BLaER1 (cell line): ENCODE results near the gene GPALPP1.
"Not testable (repeated sequence)": the region's sequence is repeated elsewhere in the genome, so short reads cannot be mapped to it uniquely, and the experiment has no call there.

Experiments
- H3K27ac ChIP-seq: shearing (Covaris generic); formaldehyde crosslinking; 2 replicates; pipeline ENCODE4 v1.8.1; 2022
- H3K27me3 ChIP-seq: shearing (Covaris generic); formaldehyde crosslinking; 2 replicates; pipeline ENCODE4 v1.8.1; 2022
- H3K36me3 ChIP-seq: shearing (Covaris generic); formaldehyde crosslinking; 2 replicates; pipeline ENCODE4 v1.8.1; 2022
- H3K4me1 ChIP-seq: shearing (Covaris generic); formaldehyde crosslinking; 2 replicates; pipeline ENCODE4 v1.8.1; 2022
- H3K4me2 ChIP-seq: shearing (Covaris generic); formaldehyde crosslinking; 2 replicates; pipeline ENCODE4 v1.8.1; 2022
- H3K4me3 ChIP-seq: shearing (Covaris generic); formaldehyde crosslinking; 2 replicates; pipeline ENCODE4 v1.8.1; 2022
- H3K9ac ChIP-seq: shearing (Covaris generic); formaldehyde crosslinking; 2 replicates; pipeline ENCODE4 v1.8.1; 2022
- H3K9me3 ChIP-seq: shearing (Covaris generic); formaldehyde crosslinking; 2 replicates; pipeline ENCODE4 v1.8.1; 2022
- H4K20me1 ChIP-seq: shearing (Covaris generic); formaldehyde crosslinking; 2 replicates; pipeline ENCODE4 v1.8.1; 2022
- Cebpa-rat ChIP-seq: shearing (Covaris generic); IDR thresholded peaks from 2 replicates; pipeline ENCODE4 v1.8.1; 2022

Gene GPALPP1

GRCh38 chr13:45055902-45056648 lies 66.7 kb downstream of the GPALPP1 start:
- TF ChIP-seq Cebpa-rat: no peak
- H3K27ac ChIP-seq: no peak overlapping the region
- H4K20me1 ChIP-seq: no peaks in the 10 kb centered on the region
- H3K9ac ChIP-seq: no peak overlapping the region
- no peaks in the 10 kb centered on the region for H3K4me1 ChIP-seq
- H3K4me2 ChIP-seq: no peak overlapping the region
- no peaks in the 10 kb centered on the region for H3K9me3 ChIP-seq
- no peaks in the 10 kb centered on the region for H3K27me3 ChIP-seq
- H3K36me3 ChIP-seq: no peaks in the 10 kb centered on the region
- H3K4me3 ChIP-seq: no peak overlapping the region

GRCh38 chr13:45060062-45060461 lies 70.7 kb downstream of the GPALPP1 start:
- Histone ChIP-seq H4K20me1 (no peaks in the 10 kb centered on the region), H3K36me3 (no peaks in the 10 kb centered on the region), H3K27ac (no peak overlapping the region), H3K9ac (no peak overlapping the region), H3K4me2 (no peak overlapping the region), H3K27me3 (no peaks in the 10 kb centered on the region), H3K4me1 (no peaks in the 10 kb centered on the region), H3K4me3 (no peak overlapping the region), H3K9me3 (no peaks in the 10 kb centered on the region)
- TF ChIP-seq Cebpa-rat: no peak

- H3K4me2 ChIP-seq: no peak overlapping the region
- H3K9me3 ChIP-seq: no peaks in the 10 kb centered on the region
- H3K27ac ChIP-seq: no peak overlapping the region
- H3K36me3 ChIP-seq: no peaks in the 10 kb centered on the region
- no peak overlapping the region for H3K4me3 ChIP-seq
- no peak overlapping the region for H3K9ac ChIP-seq
- H4K20me1 ChIP-seq: no peaks in the 10 kb centered on the region
- H3K27me3 ChIP-seq: no peaks in the 10 kb centered on the region
- no peak for TF ChIP-seq Cebpa-rat
- peaks cover 7% of the 10 kb centered on the region for H3K4me1 ChIP-seq
Observed at GRCh38 chr13:45063261-45063860, 74.0 kb downstream of the GPALPP1 start.

- not testable (repeated sequence) for H3K36me3 ChIP-seq, H3K27ac ChIP-seq, H3K4me2 ChIP-seq, H3K9ac ChIP-seq, H4K20me1 ChIP-seq, H3K9me3 ChIP-seq, H3K4me3 ChIP-seq, H3K27me3 ChIP-seq
- H3K4me1 ChIP-seq: peaks cover 12% of the 10 kb centered on the region
Observed at GRCh38 chr13:45063889-45064288, 74.6 kb downstream of the GPALPP1 start.

GRCh38 chr13:45064889-45065288 lies 75.6 kb downstream of the GPALPP1 start:
- Histone ChIP-seq H3K4me1 (peaks cover 16% of the 10 kb centered on the region), H3K27me3 (no peaks in the 10 kb centered on the region), H3K36me3 (no peaks in the 10 kb centered on the region), H4K20me1 (no peaks in the 10 kb centered on the region), H3K27ac (no peak overlapping the region), H3K9me3 (no peaks in the 10 kb centered on the region), H3K9ac (no peak overlapping the region), H3K4me3 (no peak overlapping the region), H3K4me2 (no peak overlapping the region)
- TF ChIP-seq Cebpa-rat: no peak

GRCh38 chr13:45068036-45069001 lies 79.0 kb downstream of the GPALPP1 start:
- no peaks in the 10 kb centered on the region for H3K36me3 ChIP-seq
- no peak overlapping the region for H3K9ac ChIP-seq
- peak; percentile 69; the same call in 1 of the 2 replicates for TF ChIP-seq Cebpa-rat
- H3K4me2 ChIP-seq: peak overlapping the region; percentile 58
- H3K4me3 ChIP-seq: no peak overlapping the region
- H3K27ac ChIP-seq: peak overlapping the region; percentile 3; the same call in 1 of the 2 replicates
- no peaks in the 10 kb centered on the region for H3K9me3 ChIP-seq
- H3K27me3 ChIP-seq: no peaks in the 10 kb centered on the region
- no peaks in the 10 kb centered on the region for H4K20me1 ChIP-seq
- peaks cover 16% of the 10 kb centered on the region for H3K4me1 ChIP-seq

GRCh38 chr13:45073809-45074208 lies 84.5 kb downstream of the GPALPP1 start:
- peaks cover 4% of the 10 kb centered on the region for H3K4me1 ChIP-seq
- no peaks in the 10 kb centered on the region for H3K36me3 ChIP-seq
- H3K4me3 ChIP-seq: no peak overlapping the region
- H3K27ac ChIP-seq: no peak overlapping the region
- no peak for TF ChIP-seq Cebpa-rat
- H3K9me3 ChIP-seq: no peaks in the 10 kb centered on the region
- no peak overlapping the region for H3K4me2 ChIP-seq
- H4K20me1 ChIP-seq: no peaks in the 10 kb centered on the region
- no peak overlapping the region for H3K9ac ChIP-seq
- H3K27me3 ChIP-seq: no peaks in the 10 kb centered on the region

GRCh38 chr13:45074721-45075120 lies 85.4 kb downstream of the GPALPP1 start:
- no peak overlapping the region for H3K9ac ChIP-seq
- no peaks in the 10 kb centered on the region for H3K9me3 ChIP-seq
- no peaks in the 10 kb centered on the region for H4K20me1 ChIP-seq
- no peaks in the 10 kb centered on the region for H3K27me3 ChIP-seq
- no peak overlapping the region for H3K4me3 ChIP-seq
- no peak for TF ChIP-seq Cebpa-rat
- no peaks in the 10 kb centered on the region for H3K36me3 ChIP-seq
- H3K27ac ChIP-seq: no peak overlapping the region
- no peaks in the 10 kb centered on the region for H3K4me1 ChIP-seq
- no peak overlapping the region for H3K4me2 ChIP-seq

- TF ChIP-seq Cebpa-rat: no peak
- no peak overlapping the region for H3K27ac ChIP-seq
- H3K9ac ChIP-seq: no peak overlapping the region
- H3K36me3 ChIP-seq: no peaks in the 10 kb centered on the region
- H3K4me1 ChIP-seq: no peaks in the 10 kb centered on the region
- H3K27me3 ChIP-seq: no peaks in the 10 kb centered on the region
- no peaks in the 10 kb centered on the region for H4K20me1 ChIP-seq
- H3K9me3 ChIP-seq: no peaks in the 10 kb centered on the region
- H3K4me3 ChIP-seq: no peak overlapping the region
- no peak overlapping the region for H3K4me2 ChIP-seq
Observed at GRCh38 chr13:45078003-45078402, 88.7 kb downstream of the GPALPP1 start.
